Measurements from ENCODE around the gene WDFY2.

WDFY2 gene

GRCh38 chr13:51599444-51600176, 15.3 kb downstream of the WDFY2 start:
- no peak for DNase-seq

- no peak for DNase-seq
Observed at GRCh38 chr13:51600703-51601102, 16.4 kb downstream of the WDFY2 start.

- DNase-seq = no peak
Observed at GRCh38 chr13:51601601-51602565, 17.6 kb downstream of the WDFY2 start.

- DNase-seq = no peak
Observed at GRCh38 chr13:51603716-51604115, 19.5 kb downstream of the WDFY2 start.

- no peak for DNase-seq
Observed at GRCh38 chr13:51605698-51606097, 21.4 kb downstream of the WDFY2 start.

- no peak for DNase-seq
Observed at GRCh38 chr13:51607165-51607564, 22.9 kb downstream of the WDFY2 start.

- no peak for DNase-seq
Observed at GRCh38 chr13:51608857-51609406, 24.7 kb downstream of the WDFY2 start.

GRCh38 chr13:51612867-51613266, 28.6 kb downstream of the WDFY2 start:
- no peak for DNase-seq

GRCh38 chr13:51613535-51613934, 29.3 kb downstream of the WDFY2 start:
- no peak for DNase-seq

- peak in 23 of 56 donors; percentile 13 to 60 (median 27) for DNase-seq
Observed at GRCh38 chr13:51614350-51614786, 30.1 kb downstream of the WDFY2 start.

- DNase-seq = peak in 32 of 56 donors; percentile 17 to 74 (median 40)
Observed at GRCh38 chr13:51618626-51619025, 34.4 kb downstream of the WDFY2 start.

- no peak for DNase-seq
Observed at GRCh38 chr13:51619614-51620013, 35.4 kb downstream of the WDFY2 start.

GRCh38 chr13:51620165-51620983, 36.1 kb downstream of the WDFY2 start:
- peak in 27 of 56 donors; percentile 17 to 65 (median 43) for DNase-seq

GRCh38 chr13:51621602-51622001, 37.3 kb downstream of the WDFY2 start:
- no peak for DNase-seq

GRCh38 chr13:51623473-51623872, 39.2 kb downstream of the WDFY2 start:
- DNase-seq = no peak

GRCh38 chr13:51624207-51624606, 39.9 kb downstream of the WDFY2 start:
- no peak for DNase-seq

- DNase-seq = no peak
Observed at GRCh38 chr13:51624695-51625345, 40.6 kb downstream of the WDFY2 start.

GRCh38 chr13:51625555-51626345, 41.5 kb downstream of the WDFY2 start:
- DNase-seq = peak in 6 of 56 donors; percentile 16 to 51 (median 31)

GRCh38 chr13:51626749-51627148, 42.5 kb downstream of the WDFY2 start:
- peak in 2 of 56 donors; percentile 9 to 18 for DNase-seq
